PC-9 (cell line): ENCODE measurements around the gene FIZ1. TPM values are rescaled to one million over a fixed set of nuclear protein-coding genes. Genes with fewer than 3 reads are reported as not detected.
A peak's percentile ranks its signal among the peaks of the same experiment; 100 is the strongest.

Source experiments
- BruUV-seq: library from RNA; stranded (reverse); fragments of 400-500 nt; replicated peaks from 2 replicates; lab custom pipeline; 2021; lab: Mats Ljungman, UMichigan
- CTCF ChIA-PET: fragments of 300-600 bp; sonication (Branson Sonifier 250); formaldehyde crosslinking; loops from one replicate; lab custom pipeline; 2022; ENCODE audit warnings: antibody characterized with exemption; lab: Charles Lee
- POLR2A ChIA-PET: fragments of 300-600 bp; sonication (Branson Sonifier 250); formaldehyde crosslinking; loops from one replicate; lab custom pipeline; 2022; ENCODE audit warnings: antibody characterized with exemption; ENCODE audit not compliant: unreplicated experiment; lab: Charles Lee
- DNase-seq, 2 experiments: peaks; one replicate each; pipeline versions ENCODE4 v3.0.0 to v3.0.0-alpha.2; 2015 to 2022; ENCODE audit warnings: mixed read lengths in 1 of 2
- H2AFZ ChIP-seq: fragments of 200-600 bp; sonication (generic); 2 replicates; pipeline ENCODE4 v1.8.1; 2017; ENCODE audit warnings: antibody characterized with exemption
- H3F3A ChIP-seq: fragments of 200-600 bp; sonication (generic); 2 replicates; pipeline ENCODE4 v1.8.1; 2017; ENCODE audit warnings: antibody characterized with exemption, mild to moderate bottlenecking, low read depth; ENCODE audit not compliant: insufficient read depth
- H3K27ac ChIP-seq: fragments of 200-600 bp; sonication (generic); 2 replicates; pipeline ENCODE4 v1.6.1; 2016; ENCODE audit warnings: mixed run types
- H3K27me3 ChIP-seq: fragments of 200-600 bp; sonication (generic); 2 replicates; pipeline ENCODE4 v1.6.1; 2016; ENCODE audit warnings: low read depth, mixed run types; ENCODE audit not compliant: insufficient read depth
- H3K36me3 ChIP-seq: fragments of 200-600 bp; sonication (generic); 2 replicates; pipeline ENCODE4 v1.6.1; 2016; ENCODE audit warnings: low read depth, mixed run types
- H3K4me1 ChIP-seq: fragments of 200-600 bp; sonication (generic); replicated peaks from 2 replicates; pipeline ENCODE4 v1.6.1; 2016; ENCODE audit warnings: mixed run types; ENCODE audit not compliant: insufficient read depth
- H3K4me2 ChIP-seq: fragments of 200-600 bp; sonication (generic); 2 replicates; pipeline ENCODE4 v1.6.1; 2017; ENCODE audit warnings: mixed run types
- H3K4me3 ChIP-seq: fragments of 200-600 bp; sonication (generic); 2 replicates; pipeline ENCODE4 v1.6.1; 2016; ENCODE audit warnings: mixed run types
- H3K79me2 ChIP-seq: fragments of 200-600 bp; sonication (generic); 2 replicates; pipeline ENCODE4 v1.6.1; 2017; ENCODE audit warnings: low read depth, mixed run types
- H3K9me2 ChIP-seq: fragments of 200-600 bp; sonication (generic); 2 replicates; pipeline ENCODE4 v1.8.1; 2017; ENCODE audit warnings: mild to moderate bottlenecking; ENCODE audit not compliant: insufficient read depth
- H3K9me3 ChIP-seq: fragments of 200-600 bp; sonication (generic); 2 replicates; pipeline ENCODE4 v1.8.1; 2016; ENCODE audit warnings: low read depth; ENCODE audit not compliant: insufficient read depth
- H4K20me1 ChIP-seq: fragments of 200-600 bp; sonication (generic); 2 replicates; pipeline ENCODE4 v1.8.1; 2017; ENCODE audit not compliant: insufficient read depth
- EZH2 ChIP-seq: fragments of 200-600 bp; sonication (generic); IDR thresholded peaks from 2 replicates; pipeline ENCODE4 v1.8.0; 2017; ENCODE audit warnings: antibody characterized with exemption, low read depth
- intact Hi-C: fragments of 100-400 bp; cut with micrococcal nuclease; formaldehyde crosslinking; loops from one replicate; pipeline ENCODE4 v1.10.0; 2022; ENCODE audit not compliant: unreplicated experiment
- total RNA-seq: library from RNA; stranded (reverse); gene quantifications from 2 replicates; pipeline ENCODE4 v1.2.3, GENCODE V29; 2021
- TF ChIP-seq, protein P1 (sequence below): fragments of 200-600 bp; sonication (generic); conservative IDR thresholded peaks from 2 replicates; pipeline ENCODE4 v1.6.1; 2017; ENCODE audit warnings: mixed run types, antibody characterized with exemption, mild to moderate bottlenecking, moderate library complexity

The FIZ1 gene
- total RNA-seq, 1 experiment from 2014 or later, result 25.4 TPM

DNA sequence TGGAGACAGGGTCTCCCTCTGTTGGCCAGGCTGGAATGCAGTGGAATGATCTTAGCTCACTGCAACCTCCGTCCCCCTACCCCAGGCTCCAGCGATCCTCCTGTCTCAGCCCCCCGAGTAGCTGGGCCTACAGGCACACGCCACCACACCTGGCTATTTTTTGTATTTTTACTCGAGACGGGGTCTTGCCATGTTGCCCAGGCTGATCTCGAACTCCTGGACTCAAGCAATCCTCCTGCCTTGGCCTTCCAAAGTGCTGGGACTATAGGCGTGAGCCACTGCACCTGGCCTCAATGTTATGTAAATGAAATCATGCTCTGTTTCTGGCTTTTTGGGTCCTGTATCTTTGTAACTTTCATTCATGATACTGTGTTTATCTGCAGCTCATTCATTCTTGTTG lies 10.6 kb downstream of the FIZ1 start:
- no peaks in the 10 kb centered on the region for H3K9me2 ChIP-seq
- H3K4me1 ChIP-seq, result peaks cover 10% of the 10 kb centered on the region
- no peaks in the 10 kb centered on the region for H3K79me2 ChIP-seq
- TF ChIP-seq, protein P1, sequence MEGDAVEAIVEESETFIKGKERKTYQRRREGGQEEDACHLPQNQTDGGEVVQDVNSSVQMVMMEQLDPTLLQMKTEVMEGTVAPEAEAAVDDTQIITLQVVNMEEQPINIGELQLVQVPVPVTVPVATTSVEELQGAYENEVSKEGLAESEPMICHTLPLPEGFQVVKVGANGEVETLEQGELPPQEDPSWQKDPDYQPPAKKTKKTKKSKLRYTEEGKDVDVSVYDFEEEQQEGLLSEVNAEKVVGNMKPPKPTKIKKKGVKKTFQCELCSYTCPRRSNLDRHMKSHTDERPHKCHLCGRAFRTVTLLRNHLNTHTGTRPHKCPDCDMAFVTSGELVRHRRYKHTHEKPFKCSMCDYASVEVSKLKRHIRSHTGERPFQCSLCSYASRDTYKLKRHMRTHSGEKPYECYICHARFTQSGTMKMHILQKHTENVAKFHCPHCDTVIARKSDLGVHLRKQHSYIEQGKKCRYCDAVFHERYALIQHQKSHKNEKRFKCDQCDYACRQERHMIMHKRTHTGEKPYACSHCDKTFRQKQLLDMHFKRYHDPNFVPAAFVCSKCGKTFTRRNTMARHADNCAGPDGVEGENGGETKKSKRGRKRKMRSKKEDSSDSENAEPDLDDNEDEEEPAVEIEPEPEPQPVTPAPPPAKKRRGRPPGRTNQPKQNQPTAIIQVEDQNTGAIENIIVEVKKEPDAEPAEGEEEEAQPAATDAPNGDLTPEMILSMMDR, result no peak
- TF ChIP-seq EZH2, result no peak
- H3K9me3 ChIP-seq, result no peaks in the 10 kb centered on the region
- POLR2A ChIA-PET, result no interaction called here
- H3K36me3 ChIP-seq, result no peaks in the 10 kb centered on the region
- no peak overlapping the region for H3K27ac ChIP-seq
- BruUV-seq, result no TSS peak
- intact Hi-C loops, result no loop called here
- 0 out of 2 replicates have a peak, but pooled peaks cover 5% of the 10 kb centered on the region for H3K27me3 ChIP-seq
- H3F3A ChIP-seq, result peaks cover 47% of the 10 kb centered on the region
- CTCF ChIA-PET, result interaction anchor here (0.6 kb wide), 1 partner anchor 353 kb away, joined by 18 read pairs; no protein-coding TSS in a partner anchor
- no peak for DNase-seq
- H2AFZ ChIP-seq, result no peak overlapping the region
- H3K4me3 ChIP-seq, result no peak overlapping the region
- no peak overlapping the region for H3K4me2 ChIP-seq
- no peaks in the 10 kb centered on the region for H4K20me1 ChIP-seq

DNA sequence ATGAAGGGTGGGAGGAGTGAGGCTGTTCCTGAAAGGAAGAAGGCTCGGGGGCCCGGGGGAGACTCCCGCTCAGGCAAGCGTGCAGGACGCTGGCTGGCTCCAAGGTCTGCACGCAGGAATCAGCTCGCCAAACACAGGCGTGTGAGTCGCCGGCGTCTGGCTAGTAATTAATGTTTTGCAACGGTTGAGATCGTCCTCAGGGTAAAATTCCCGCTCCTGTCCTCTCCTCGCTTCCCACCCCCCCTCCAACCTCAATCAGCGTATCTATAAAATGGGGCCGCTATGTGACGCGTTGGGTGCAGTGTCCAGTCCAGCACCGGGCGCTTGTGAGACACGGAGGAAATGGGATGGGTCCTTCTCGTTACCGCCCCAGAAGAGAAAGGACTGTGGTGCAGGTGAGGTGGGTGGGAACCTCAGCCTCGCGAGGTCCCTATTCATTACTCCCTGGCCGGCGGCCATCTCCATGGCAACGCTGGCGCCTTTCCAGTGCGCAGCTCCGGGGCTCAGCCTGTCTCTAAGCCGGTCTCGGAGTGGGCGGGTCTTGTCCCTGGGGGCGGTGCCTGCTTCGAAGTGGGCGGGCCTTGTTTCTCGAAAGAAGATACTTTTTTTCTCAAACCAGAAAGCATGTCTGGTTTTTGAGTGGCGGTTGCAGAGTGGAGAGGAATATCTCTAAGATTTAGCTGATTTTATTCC lies 12.2 kb downstream of the FIZ1 start:
- Histone ChIP-seq H3K9me2 (no peaks in the 10 kb centered on the region), H3K4me3 (peak overlapping the region; percentile 57), H3K79me2 (no peaks in the 10 kb centered on the region), H2AFZ (peak overlapping the region; percentile 66), H3K4me2 (peak overlapping the region; percentile 74), H4K20me1 (no peaks in the 10 kb centered on the region), H3F3A (peaks cover 50% of the 10 kb centered on the region), H3K27me3 (0 out of 2 replicates have a peak, but pooled peaks cover 5% of the 10 kb centered on the region), H3K36me3 (no peaks in the 10 kb centered on the region), H3K4me1 (peaks cover 10% of the 10 kb centered on the region), H3K9me3 (no peaks in the 10 kb centered on the region), H3K27ac (peak overlapping the region; percentile 11; the same call in 1 of the 2 replicates)
- intact Hi-C loops, result loop anchor here (1.0 to 2.0 kb wide), 7 partner anchors 12 to 70 kb away; partner anchors contain the start of genes FIZ1, ZNF784 and ZNF865
- CTCF ChIA-PET, result no interaction called here
- DNase-seq, result peak; percentile 96 to 100
- TF ChIP-seq EZH2, result no peak
- TF ChIP-seq, protein P1, result no peak
- TSS peak; percentile 99 for BruUV-seq
- POLR2A ChIA-PET, result interaction anchor here (0.5 to 2.5 kb wide), 7 partner anchors 8 to 1450 kb away, joined by 4 to 42 read pairs (median 8); partner anchors contain the start of gene FIZ1

DNA sequence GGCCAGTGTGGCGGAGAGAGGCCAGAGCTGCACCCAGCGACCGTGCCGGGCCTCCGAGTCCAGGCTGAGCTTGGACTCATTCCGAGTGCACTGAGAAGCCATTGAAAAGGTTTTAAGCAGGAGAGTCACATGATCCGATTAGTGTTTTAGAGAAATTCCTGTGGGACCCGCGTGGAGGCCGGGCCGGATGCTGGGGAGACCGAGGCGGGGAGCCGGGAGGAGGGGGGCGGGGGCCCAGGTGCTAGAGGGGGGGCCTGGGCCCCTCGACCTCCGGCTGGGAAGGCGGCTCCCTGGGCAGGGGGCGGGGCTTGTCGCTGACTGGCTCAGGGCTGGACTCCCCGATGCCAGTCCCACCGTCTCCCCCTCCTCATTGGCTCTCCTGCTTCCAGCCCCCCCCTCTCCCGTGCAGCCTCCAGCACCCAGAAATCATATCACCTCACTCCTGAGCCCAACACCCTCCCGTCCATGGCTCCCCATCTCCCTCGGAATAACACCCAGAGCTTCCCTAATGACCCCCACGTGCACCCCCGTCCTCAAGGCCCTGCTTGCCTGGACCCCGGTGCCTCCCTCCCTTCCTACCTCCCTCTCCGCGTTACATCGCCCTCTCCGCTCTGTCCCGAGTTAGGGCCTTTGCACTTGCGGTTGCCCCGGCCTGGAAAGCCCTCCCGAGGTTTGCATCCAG lies 13.5 kb downstream of the FIZ1 start:
- Histone ChIP-seq H3F3A (peaks cover 56% of the 10 kb centered on the region; the same call in 1 of the 2 replicates), H3K27ac (no peak overlapping the region), H3K9me2 (no peaks in the 10 kb centered on the region), H3K4me3 (peak overlapping the region; percentile 29; the same call in 1 of the 2 replicates), H3K36me3 (no peaks in the 10 kb centered on the region), H3K4me1 (peaks cover 14% of the 10 kb centered on the region), H2AFZ (peak overlapping the region; percentile 64; the same call in 1 of the 2 replicates), H3K4me2 (peak overlapping the region; percentile 74), H3K79me2 (0 out of 2 replicates have a peak, but pooled peaks cover 5% of the 10 kb centered on the region), H3K9me3 (no peaks in the 10 kb centered on the region), H3K27me3 (0 out of 2 replicates have a peak, but pooled peaks cover 5% of the 10 kb centered on the region), H4K20me1 (no peaks in the 10 kb centered on the region)
- ChIA-PET POLR2A (interaction anchor here (0.6 to 2.5 kb wide), 5 partner anchors 13 to 459 kb away, joined by 3 to 42 read pairs (median 5); partner anchors contain the start of gene FIZ1), CTCF (interaction anchor here (0.7 to 0.9 kb wide), 2 partner anchors 39 to 72 kb away, joined by 3 to 5 read pairs; partner anchors contain the start of gene ZNF784)
- no TSS peak for BruUV-seq
- peak in 1 of 2 experiments; percentile 93 for DNase-seq
- intact Hi-C loops, result loop anchor here (2.0 kb wide), 2 partner anchors 39 to 59 kb away; no protein-coding TSS in a partner anchor
- TF ChIP-seq EZH2, result no peak
- TF ChIP-seq, protein P1, result no peak
